Gastrocnemius medialis (tissue), 4 donors: ENCODE measurements around the gene BAIAP2L1.

Source experiments
- CTCF ChIP-seq, 5 experiments: fragments of 450-650 bp in 3 of 5; fragments of 200-600 bp in 2 of 5; sonication (generic) in 2 of 5; IDR thresholded peaks in 4 of 5; conservative IDR thresholded peaks in 1 of 5; 1 replicate in 4 of 5; 2 replicates in 1 of 5; pipeline ENCODE4 v1.5.1; 2016 to 2019; ENCODE audit warnings: antibody characterized with exemption in 5 of 5, mild to moderate bottlenecking in 3 of 5, moderate library complexity in 3 of 5
- POLR2A ChIP-seq, 2 donors: fragments of 450-650 bp; IDR thresholded peaks; one replicate each; pipeline ENCODE4 v1.6.1; 2017; ENCODE audit warnings: antibody characterized with exemption in 2 of 2, mild to moderate bottlenecking in 2 of 2, moderate library complexity in 2 of 2

- no peak for TF ChIP-seq CTCF (IDR thresholded peaks at IDR 0.05 in 4 of 5, conservative IDR thresholded peaks at IDR 0.05 in 1 of 5)
- TF ChIP-seq POLR2A (IDR thresholded peaks at IDR 0.05) = no peak
These were observed 78.3 kb downstream of the BAIAP2L1 start for GRCh38 chr7:98322331-98323270.
